ENCODE data around the gene TJP1. TPM values are rescaled to one million over a fixed set of nuclear protein-coding genes. Genes with fewer than 3 reads are reported as not detected.
"Not testable (repeated sequence)": the region's sequence is repeated elsewhere in the genome, so short reads cannot be mapped to it uniquely, and the experiment has no call there.

Gene TJP1
- polyA plus RNA-seq, 3 donors: 164 to 177 (median 167) TPM

DNA sequence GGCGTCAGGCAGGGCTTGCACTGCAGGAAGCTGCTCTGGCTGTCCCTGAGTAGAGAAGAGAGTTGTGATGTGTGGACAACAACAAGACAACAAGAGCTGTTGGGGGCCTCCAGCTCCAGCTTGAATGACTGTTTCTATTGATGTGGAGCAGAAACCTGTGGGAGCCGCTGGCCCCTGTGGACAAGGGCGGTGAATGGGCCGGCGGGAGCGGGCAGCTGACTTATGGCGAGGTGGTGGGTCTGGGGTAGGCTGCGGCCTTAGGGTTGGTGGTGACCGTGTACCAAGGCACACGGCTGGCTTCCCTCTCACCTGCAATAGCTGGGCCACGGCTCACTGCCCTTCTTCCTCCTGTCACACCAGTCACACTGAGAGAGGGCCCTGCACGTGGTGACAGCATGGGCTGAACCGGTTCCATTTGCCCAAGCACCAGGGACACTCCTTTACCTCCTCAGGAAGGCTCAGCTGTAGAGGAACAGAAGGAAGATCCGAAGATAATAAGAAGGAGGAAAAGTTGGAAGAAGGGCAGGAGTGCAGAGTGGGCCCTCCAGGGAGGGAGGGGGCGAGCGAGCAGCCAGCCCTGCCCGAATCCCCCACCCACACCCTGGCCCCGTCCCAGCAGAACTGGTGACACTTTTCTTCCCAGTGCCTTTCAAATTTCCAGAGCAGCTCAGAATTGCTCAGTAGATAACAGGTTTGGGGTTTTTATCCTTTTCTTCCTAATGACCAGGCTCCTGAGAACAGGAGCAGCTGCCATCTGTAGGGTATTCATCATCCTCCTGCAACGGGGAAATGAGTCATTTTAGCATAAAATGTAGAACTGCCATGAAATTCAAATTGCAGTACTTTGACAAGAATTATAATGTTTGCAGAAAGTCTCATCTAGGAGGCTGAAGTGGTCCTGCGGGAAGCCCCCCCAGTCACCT, 136.9 kb downstream of the TJP1 start:
- no peak for DNase-seq (ENCODE audit: low read depth in 3 of 3, low spot score in 2 of 3)

DNA sequence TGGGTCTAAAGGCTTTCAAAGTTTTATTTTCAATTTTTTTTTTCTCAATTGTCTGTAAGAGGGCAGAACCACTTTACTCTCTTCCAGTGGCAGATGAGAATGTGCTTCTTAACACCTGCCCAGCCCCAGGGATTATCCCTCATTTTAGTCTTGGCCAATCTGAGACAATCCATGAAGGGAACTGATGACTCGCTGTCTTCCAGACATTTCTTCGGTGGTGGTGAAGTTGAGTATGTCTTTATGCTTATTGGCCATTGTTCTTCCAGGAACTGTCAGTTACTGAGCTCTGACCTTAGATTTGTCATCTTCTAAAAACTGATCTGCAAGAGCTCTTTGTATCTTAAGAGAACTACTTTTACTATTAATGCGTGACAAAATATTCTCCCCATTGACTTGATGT, 139.5 kb downstream of the TJP1 start:
- no peak for DNase-seq (ENCODE audit: low read depth in 3 of 3, low spot score in 2 of 3)

DNA sequence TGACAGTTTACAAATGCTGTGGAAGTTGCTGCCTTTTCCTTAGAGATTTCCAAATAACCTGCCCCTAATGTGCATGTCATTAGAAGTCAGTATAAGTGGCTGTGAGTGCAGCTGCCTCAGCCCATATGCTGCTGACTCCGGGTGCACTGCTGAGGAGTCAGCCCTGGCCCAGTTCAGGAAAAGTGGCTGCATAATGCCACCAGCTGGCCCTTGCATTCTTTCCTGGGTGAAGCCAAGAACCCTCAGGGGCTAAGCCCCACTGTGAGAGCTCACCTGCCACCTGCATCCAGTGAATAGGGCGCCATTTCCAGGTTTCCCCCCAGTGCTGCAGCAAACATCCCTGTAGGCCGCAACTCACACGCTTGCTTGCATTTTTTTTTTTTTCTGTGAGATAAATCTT, 139.9 kb downstream of the TJP1 start:
- DNase-seq (ENCODE audit: low read depth in 3 of 3, low spot score in 2 of 3): no peak

DNA sequence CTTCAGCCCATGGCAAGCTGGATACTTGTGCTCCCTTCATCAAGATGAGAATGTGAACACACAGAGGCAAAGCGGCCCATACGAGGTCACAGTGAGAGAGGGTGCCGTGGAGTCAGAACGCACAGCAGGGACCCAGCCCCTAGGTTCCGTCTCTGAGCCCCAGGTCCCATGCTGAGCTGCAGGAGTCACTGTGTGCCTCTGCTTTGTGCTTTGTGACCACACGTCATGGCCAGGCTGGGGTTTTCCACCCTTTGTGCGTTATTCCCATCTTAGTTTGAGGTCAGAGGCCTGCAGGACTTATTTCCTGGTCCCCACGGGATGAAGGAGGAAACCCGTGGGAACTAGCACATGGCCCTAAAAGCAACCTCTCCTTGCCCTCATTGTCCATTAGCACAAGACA, 140.3 kb downstream of the TJP1 start:
- no peak for DNase-seq (ENCODE audit: low read depth in 3 of 3, low spot score in 2 of 3)

DNA sequence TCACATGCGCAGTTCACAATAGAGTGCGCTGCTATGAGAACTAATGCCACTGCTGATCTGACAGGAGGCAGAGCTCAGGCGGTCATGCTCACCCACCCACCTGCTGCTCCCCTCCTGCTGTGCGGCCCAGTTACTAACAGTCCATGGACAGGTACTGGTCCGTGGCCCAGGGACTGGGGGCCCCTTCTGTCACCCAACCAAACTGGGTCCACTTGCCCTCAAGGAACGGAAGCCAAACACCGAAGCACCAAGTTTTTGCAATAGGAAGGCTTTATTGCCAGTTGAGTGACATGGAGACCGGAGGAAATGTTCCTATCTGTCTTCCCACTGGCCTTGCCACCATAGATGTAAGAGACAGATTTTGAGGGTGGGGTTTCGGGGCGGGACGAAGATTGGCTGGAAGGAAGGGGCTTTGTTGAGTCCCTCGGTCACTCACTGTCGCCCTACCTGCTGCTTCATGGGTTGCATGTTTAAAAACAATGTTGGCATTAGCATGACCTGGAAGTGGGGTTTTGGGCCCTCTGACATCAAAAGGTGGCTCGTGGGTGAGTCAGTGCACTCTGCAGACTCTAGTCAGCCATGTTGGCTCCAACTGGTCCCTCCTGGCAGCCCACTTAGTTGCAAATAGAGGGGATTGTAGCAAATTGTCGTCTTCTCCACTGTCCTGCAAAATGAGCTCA, 141.0 kb downstream of the TJP1 start:
- DNase-seq (ENCODE audit: low read depth in 3 of 3, low spot score in 2 of 3): no peak

DNA sequence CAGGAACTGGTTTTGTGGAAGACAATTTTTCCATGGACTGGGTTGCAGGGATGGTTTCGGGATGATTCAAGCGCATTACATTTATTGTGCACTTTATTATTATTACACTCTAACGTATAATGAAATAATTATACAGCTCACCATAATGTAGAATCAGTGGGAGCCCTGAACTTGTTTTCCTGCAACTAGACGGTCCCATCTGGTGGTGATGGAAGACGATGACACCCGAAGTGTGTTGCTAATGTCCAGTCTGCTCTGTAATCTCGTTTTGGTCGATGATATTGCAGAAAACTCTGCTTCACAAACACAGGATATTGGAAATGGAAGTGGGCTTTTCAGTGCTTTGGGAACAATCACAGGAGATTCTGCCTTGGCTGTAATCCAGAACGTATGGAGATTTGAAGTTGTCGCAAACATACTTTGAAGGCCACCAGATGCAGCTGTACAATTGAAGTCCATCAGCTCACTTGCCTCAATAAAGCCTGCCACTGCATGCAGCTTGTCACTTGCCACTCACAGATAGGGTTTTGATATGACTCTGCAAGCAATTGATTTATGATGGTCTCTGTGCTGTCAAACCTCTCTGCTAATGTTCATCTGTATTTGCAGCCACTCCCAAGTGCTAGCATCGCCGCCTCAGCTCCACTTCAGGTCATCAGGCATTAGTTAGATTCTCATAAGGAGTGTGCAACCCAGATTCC, 141.7 kb downstream of the TJP1 start:
- no peak for DNase-seq (ENCODE audit: low read depth in 3 of 3, low spot score in 2 of 3)

DNA sequence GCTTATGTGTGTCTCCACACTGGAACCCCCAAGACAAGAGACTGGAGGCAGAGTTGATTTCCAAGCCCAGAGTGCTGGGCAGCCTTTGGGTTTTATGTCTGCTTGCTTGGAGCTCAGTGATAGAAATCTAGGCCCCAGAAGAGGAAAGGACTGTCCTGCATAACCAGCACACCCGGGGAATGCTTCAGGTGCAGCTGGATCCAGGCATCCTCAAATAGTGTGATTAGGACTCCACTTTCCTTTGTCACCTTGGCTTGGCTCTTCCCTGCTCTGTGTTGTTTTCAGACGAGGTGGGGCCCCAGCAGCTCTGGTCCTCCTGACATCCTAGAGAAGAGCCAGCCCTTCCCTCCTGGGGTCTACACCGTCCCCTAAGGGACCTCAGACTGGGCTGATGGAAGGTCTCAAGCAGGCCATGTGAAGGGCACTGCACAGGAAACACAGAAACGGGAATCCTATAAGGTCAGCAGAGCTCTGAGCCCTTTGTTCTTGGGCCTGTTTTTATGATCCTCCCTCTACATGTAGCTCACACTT, 143.7 kb downstream of the TJP1 start:
- no peak for DNase-seq (ENCODE audit: low read depth in 3 of 3, low spot score in 2 of 3)

DNA sequence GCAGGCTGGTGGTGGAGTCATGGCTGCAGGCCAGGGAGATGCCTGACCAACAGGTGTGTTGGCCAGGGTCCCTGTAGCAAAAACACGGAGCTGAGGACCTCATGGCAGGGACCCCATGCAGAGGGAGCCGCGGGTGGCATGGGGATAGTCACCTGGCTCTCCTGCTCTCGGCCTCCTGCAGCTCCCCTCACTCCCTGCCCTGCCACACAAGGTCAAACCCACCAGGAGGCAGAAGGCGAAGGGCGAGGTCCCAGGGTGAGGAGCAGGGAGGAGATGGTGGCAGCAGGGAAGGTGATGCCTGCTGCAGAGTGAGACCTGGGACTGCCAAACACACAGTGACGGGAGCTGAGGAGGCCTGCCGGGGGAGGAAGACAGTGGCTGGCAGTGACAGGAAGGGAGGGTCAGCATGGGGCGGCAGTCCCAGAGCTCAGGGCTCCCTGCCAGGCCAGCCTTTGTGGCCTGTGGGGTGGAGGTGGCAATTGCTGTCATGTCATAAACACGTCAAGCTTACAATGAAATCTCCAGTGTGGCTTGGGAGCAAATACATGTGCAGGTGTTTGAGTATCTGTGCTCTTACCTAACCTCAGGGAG, 144.3 kb downstream of the TJP1 start:
- DNase-seq (ENCODE audit: low read depth in 3 of 3, low spot score in 2 of 3): no peak

DNA sequence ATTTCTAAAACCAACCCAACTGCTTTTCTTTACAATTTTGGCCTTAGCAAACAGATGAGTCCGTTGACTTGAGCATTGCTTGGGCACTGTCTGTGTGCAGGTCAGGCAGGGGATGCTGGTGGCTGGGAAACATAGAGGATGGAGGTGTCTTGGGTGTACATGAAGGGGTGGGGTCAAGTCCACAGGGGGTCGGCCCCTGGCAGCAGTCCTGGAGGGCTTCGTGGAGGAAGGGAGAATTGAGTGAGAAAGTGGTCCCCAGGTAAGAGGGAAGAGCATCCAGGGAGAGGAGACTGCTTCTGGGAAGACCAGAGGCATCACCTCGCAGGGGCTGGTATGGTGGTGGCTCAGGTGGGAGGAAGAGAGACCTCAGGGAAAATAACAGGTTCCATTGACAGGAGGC, 144.8 kb downstream of the TJP1 start:
- DNase-seq (ENCODE audit: low read depth in 3 of 3, low spot score in 2 of 3): no peak

DNA sequence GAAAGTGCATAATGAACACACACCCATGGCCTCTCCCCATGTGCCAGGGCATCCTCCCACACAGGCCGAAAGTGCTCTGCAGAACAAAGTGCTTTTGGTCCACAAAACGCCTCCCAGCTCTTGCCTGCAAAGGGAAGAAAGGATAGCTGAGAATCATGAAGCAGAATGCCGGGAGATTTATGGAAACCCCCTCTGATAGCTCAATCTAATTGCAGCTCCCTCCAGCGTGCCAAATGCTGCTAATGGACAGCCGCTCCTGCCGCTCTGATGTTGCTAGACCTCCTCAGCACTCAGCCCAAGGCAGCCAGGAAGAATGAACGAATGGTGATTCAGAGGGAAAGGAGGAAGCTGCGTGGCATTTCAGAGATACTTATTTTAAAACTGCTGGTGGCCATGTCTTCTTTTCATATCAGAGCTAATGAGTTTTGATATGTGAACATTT, 145.3 kb downstream of the TJP1 start:
- DNase-seq (ENCODE audit: low read depth in 3 of 3, low spot score in 2 of 3): no peak

DNA sequence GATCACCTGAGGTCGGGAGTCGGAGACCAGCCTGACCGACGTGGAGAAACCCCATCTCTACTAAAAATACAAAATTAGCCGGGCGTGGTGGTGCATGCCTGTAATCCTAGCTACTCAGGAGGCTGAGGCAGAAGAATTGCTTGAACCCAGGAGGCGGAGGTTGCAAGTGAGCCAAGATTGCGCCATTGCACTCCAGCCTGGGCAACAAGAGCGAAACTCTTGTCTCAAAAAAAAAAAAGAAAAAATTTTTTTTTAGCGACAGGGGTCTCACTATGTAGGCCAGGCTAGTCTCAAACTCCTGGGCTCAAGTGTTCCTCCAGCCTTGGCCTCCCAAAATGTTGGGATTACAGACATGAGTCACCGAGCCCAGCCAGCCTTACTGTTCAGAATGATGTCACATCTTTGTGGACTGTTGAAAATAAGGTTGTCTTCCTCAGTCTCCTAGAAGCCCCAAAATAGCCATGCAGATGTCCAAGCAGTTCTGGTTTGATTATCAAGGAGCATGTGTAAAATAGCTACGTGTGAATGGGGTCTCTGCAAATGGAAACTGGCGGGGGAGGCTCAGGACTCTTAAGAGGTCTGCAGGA, 145.8 kb downstream of the TJP1 start:
- not testable (repeated sequence) for DNase-seq (ENCODE audit: low read depth in 3 of 3, low spot score in 2 of 3)

DNA sequence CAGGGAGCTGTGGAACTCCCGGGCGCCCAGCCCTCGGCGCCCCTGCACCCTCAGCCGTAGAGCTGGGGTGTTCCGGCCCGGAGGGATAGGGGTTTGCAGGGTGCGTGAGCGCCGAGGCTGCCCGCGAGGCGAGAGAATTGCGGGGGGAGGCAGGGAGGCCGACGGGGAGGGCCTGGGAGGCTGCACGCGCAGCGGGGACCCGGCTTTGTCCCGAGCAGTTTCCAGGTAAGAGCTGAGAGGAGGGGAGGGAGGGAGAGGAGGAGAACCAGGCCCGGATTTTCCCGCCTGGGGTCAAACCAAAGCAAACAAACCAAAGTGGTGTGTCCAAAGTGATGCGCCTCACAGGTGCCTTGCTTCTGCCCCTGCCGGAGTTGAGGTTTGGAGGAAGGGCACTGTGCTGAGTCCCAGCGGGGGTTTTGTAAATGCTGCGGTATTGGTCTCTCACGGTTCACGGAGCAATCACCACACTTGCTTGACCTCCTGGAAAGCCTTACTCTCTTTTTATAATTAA, 146.4 kb downstream of the TJP1 start:
- no peak for DNase-seq (ENCODE audit: low read depth in 3 of 3, low spot score in 2 of 3)

DNA sequence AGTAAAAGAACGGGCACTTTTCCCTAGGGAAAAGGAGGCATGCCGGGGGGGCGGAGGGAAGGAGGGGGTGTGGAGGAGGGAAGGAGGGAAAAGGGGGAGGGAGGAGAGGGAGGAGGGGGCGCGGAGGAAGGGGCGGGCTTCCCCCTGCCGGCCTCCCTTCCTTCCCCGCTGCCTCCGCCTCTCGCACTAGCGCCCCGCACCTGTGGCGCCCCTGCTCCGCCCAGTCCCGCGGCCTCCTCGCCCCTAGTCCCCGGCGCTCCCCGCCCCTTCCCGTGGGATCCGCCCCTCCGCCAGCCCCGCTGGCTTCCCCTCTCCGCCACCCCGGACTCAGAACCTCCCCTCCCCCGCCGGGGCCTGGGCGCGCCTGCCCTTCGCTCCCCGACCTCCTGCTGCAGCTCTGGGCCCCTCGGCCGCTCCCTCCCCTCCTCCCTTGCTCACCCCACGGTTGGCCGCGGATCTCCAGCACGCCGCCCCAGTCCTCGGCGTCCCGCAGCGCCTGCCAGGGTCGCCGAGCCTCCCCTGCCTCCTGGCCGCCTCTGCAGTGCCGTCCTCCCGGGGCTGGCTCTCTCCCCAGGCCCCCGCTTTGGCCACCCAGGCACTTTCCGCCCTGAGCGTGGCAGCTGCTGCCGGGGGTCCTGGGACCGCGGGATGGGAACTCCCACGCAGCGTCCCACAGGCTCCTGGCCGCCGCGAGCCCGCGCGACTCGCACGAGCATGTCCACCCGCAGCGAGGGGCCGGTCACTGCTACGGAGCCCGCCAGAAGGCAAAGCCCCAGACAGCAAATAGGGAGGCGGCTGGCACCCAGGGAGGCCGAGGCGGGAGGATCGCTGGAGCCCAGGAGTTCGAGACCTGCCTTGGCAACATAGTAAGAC, 147.4 kb downstream of the TJP1 start:
- no peak for DNase-seq (ENCODE audit: low read depth in 3 of 3, low spot score in 2 of 3)

DNA sequence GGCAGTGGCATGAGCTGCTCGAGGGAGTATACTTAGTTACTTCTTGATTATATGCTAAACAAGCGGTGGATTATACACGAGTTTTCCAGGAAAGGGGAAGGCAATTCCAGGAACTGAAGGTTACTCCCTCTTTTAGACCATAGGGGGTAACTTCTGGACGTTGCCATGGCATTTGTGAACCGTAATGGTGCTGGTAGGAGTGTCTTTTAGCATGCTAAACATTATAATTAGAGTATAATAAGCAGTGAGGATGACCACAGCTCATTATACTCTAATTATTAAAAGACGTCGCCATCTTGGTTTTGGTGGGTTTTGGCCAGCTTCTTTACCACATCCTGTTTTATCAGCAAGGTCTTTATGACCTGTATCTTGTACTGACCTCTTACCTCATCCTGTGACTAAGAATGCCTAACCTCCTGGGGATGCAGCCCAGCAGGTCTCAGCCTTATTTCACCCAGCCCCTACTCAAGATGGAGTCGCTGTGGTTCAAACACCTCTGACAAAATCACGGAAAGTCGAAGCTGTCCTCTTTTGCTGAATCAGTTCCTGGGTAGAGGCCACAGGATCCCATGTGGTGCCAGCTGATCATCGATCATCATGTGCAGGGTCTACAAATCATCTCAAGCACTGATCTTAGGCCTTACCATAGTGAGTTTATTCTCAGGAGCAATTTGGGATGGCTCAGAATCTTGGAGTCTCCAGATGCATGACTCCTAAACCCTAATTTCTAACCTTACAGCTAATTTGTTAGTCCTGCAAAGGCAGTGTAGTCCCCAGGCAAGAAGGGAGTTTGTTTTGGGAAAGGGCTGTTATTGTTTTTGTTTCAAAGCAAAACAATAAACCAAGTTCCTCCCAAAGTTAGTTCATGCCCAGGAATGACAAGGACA, 149.1 kb downstream of the TJP1 start:
- DNase-seq (ENCODE audit: low read depth in 3 of 3, low spot score in 2 of 3): no peak

DNA sequence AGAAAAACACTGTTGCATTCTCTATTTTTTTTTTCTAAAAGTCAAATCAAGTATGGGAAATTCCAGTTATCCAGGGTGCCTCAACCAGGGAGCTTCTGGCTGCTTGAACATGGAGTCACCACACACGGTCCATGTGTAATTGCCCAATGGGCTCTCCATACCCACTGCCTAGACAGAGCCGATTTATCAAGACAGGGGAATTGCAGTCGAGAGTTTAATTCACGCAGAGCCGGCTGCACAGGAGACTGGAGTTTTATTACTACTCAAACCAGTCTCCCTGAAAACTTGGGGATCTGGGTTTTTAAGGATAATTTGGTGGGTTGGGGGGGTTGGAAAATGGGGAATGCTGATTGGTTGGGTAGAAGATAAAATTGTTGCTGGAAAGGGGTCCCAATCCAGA, 149.8 kb downstream of the TJP1 start:
- DNase-seq (ENCODE audit: low read depth in 3 of 3, low spot score in 2 of 3): no peak

DNA sequence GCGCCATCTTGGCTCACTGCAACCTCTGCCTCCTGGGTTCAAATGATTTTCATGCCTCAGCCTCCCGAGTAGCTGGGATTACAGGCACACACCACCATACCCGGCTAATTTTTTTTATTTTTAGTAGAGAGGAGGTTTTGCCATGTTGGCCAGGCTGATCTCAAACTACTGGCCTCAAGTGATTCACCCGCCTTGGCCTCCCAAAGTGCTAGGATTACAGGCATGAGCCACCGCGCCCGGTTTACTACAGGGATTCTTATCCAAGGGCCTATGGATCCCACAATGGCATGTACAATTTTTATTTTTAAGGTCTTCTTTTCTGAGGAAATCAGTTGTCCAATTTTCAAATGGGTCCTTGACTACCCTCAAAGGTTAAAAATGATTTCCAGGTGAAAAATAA, 150.2 kb downstream of the TJP1 start:
- not testable (repeated sequence) for DNase-seq (ENCODE audit: low read depth in 3 of 3, low spot score in 2 of 3)

DNA sequence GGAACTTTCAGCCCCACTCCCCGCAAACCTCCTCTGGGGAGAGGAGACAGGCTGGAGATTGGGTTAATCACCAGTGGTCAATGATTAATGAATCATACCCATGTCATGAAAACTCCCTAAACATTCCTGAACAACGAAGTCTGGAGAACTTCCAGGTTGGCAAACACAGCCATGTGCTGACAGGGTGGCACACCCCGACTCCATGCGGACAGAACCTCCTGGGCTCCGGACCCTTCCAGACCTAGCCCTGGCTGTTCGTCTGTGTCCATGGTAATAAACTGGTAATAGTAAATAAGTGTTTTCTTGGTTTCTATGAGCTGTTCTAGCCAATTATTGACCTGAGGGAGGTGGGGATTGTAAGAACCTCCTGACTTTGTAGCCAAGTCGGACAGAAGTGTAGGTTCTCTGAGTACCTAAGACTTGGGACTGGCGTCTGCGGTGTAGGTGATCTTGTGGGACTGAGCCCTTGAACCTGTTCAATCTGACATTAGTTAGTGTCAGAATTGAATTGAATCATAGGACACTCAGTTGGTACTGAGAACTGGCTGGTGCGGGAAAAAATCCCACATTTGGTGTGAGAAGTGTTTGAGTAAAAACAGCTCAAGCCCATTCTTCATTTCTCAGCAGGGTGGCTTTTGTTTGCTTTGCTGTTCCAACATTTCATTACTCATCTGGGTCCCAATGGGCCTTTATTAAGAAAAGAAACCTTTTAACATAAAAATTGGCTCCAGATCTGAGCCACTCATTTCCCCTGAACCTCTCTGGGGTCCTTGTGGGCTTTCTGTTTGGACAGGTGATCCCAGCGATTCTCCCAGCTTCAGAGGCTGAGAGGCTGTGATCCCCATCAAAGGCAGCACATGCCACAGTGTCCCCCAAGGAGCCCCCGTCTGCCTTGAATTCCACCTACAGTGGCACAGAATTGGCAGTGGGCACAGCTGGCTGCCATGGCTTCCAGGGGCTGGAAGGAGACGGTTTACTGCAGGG, 151.0 kb downstream of the TJP1 start:
- no peak for DNase-seq (ENCODE audit: low read depth in 3 of 3, low spot score in 2 of 3)

Measured in right renal cortex interstitium (tissue), 3 donors.